Endodermal cell (in vitro differentiated cells): ENCODE measurements around the gene MAP6. TPM values are rescaled to one million over a fixed set of nuclear protein-coding genes. Genes with fewer than 3 reads are reported as not detected.

Experiments used
- DNase-seq: peaks from one replicate; pipeline ENCODE4 v3.0.0-alpha.2; 2017
- H3K27ac ChIP-seq: 2 replicates; pipeline ENCODE4 v1.5.1; 2013; ENCODE audit warnings: mild to moderate bottlenecking, low read depth, low read length, moderate library complexity
- H3K27me3 ChIP-seq: 2 replicates; pipeline ENCODE4 v1.6.1; 2013; ENCODE audit warnings: mild to moderate bottlenecking, low read length, moderate library complexity; ENCODE audit not compliant: insufficient read depth, control insufficient read depth, poor library complexity, severe bottlenecking
- H3K36me3 ChIP-seq: 2 replicates; pipeline ENCODE4 v1.7.0; 2013; ENCODE audit warnings: mild to moderate bottlenecking, low read length, moderate library complexity; ENCODE audit not compliant: control insufficient read depth, insufficient read depth
- H3K4me1 ChIP-seq: one replicate; pipeline ENCODE4 v1.7.0; 2013; ENCODE audit warnings: low read length; ENCODE audit not compliant: control insufficient read depth, insufficient read depth
- H3K4me3 ChIP-seq: 2 replicates; pipeline ENCODE4 v1.5.1; 2013; ENCODE audit warnings: mild to moderate bottlenecking, low read length, moderate library complexity
- H3K9ac ChIP-seq: 2 replicates; pipeline ENCODE4 v1.6.1; 2013; ENCODE audit warnings: mild to moderate bottlenecking, low read length, moderate library complexity; ENCODE audit not compliant: poor library complexity, severe bottlenecking; ENCODE audit errors: extremely low read depth
- H3K9me3 ChIP-seq: 2 replicates; pipeline ENCODE4 v1.6.1; 2013; ENCODE audit warnings: mild to moderate bottlenecking, low read length, moderate library complexity; ENCODE audit not compliant: control insufficient read depth
- H3K27ac Mint-ChIP-seq: 2 replicates; pipeline ENCODE4 v1.8.0; 2020; ENCODE audit warnings: mixed read lengths
- H3K27me3 Mint-ChIP-seq: 2 replicates; pipeline ENCODE4 v1.8.0; 2021; ENCODE audit warnings: mild to moderate bottlenecking, mixed read lengths; ENCODE audit not compliant: insufficient read depth
- H3K36me3 Mint-ChIP-seq: 2 replicates; pipeline ENCODE4 v1.8.0; 2020; ENCODE audit warnings: low read depth, mixed read lengths
- H3K4me1 Mint-ChIP-seq: 2 replicates; pipeline ENCODE4 v1.8.0; 2020; ENCODE audit warnings: mixed read lengths
- H3K4me3 Mint-ChIP-seq: 2 replicates; pipeline ENCODE4 v1.8.0; 2020; ENCODE audit warnings: mild to moderate bottlenecking, moderate library complexity, mixed read lengths
- H3K9me3 Mint-ChIP-seq: 2 replicates; pipeline ENCODE4 v1.8.0; 2020; ENCODE audit warnings: mild to moderate bottlenecking, mixed read lengths
- CTCF ChIP-seq: fragments of 200-600 bp; sonication (generic); conservative IDR thresholded peaks from 2 replicates; pipeline ENCODE4 v1.5.0; 2021; ENCODE audit warnings: antibody characterized with exemption, mild to moderate bottlenecking
- WGBS, 2 experiments: methylation state at CpG; one replicate each; pipeline versions ENCODE4 v1.1.5 to v1.1.7; 2013; ENCODE audit warnings: missing lambda C conversion rate in 2 of 2, mixed read lengths in 1 of 2; ENCODE audit not compliant: insufficient coverage in 1 of 2, insufficient read length in 1 of 2; 5-methylcytosine and 5-hydroxymethylcytosine counted together
- total RNA-seq, 2 donors: library from RNA; stranded (reverse); fragmentation: NEBNext Ultra II Directional in 1 of 2; extraction: Animal tissue kit (Norgen Biotek cat#: 25700) in 1 of 2; gene quantifications; 2 replicates in 1 of 2; 3 replicates in 1 of 2; pipeline ENCODE4 v1.2.1, GENCODE V29; 2021

MAP6 gene
- total RNA-seq, 2 donors from 2014 or later, result 1.9 to 4.2 TPM

GRCh38 chr11:75642402-75643113 lies 26.3 kb downstream of the MAP6 start:
- no peak overlapping the region for H3K27ac Mint-ChIP-seq
- Histone ChIP-seq H3K4me1 (peaks cover 21% of the 10 kb centered on the region), H3K9me3 (no peaks in the 10 kb centered on the region), H3K9ac (no peak overlapping the region), H3K4me3 (no peak overlapping the region), H3K27ac (no peak overlapping the region), H3K27me3 (no peaks in the 10 kb centered on the region), H3K36me3 (no peaks in the 10 kb centered on the region)
- no peaks in the 10 kb centered on the region for H3K9me3 Mint-ChIP-seq
- H3K4me3 Mint-ChIP-seq, result no peak overlapping the region
- no peak for TF ChIP-seq CTCF
- no peaks in the 10 kb centered on the region for H3K27me3 Mint-ChIP-seq
- 92 to 93% methylated on average over 2 of the region's 2 CpGs for WGBS, 2 experiments
- DNase-seq, result no peak
- H3K36me3 Mint-ChIP-seq, result no peaks in the 10 kb centered on the region
- H3K4me1 Mint-ChIP-seq, result peaks cover 50% of the 10 kb centered on the region

- H3K27me3 ChIP-seq, result no peaks in the 10 kb centered on the region
- Mint-ChIP-seq H3K36me3 (no peaks in the 10 kb centered on the region), H3K27ac (no peak overlapping the region), H3K9me3 (no peaks in the 10 kb centered on the region), H3K4me1 (peaks cover 50% of the 10 kb centered on the region), H3K4me3 (no peak overlapping the region), H3K27me3 (no peaks in the 10 kb centered on the region)
- H3K4me3 ChIP-seq, result no peak overlapping the region
- peaks cover 26% of the 10 kb centered on the region for H3K4me1 ChIP-seq
- 68 to 80% methylated on average over 1 to 4 of the region's 4 CpGs for WGBS, 2 experiments
- DNase-seq, result no peak
- H3K9ac ChIP-seq, result no peak overlapping the region
- no peak for TF ChIP-seq CTCF
- H3K36me3 ChIP-seq, result no peaks in the 10 kb centered on the region
- peak overlapping the region; percentile 92 for H3K27ac ChIP-seq
- H3K9me3 ChIP-seq, result no peaks in the 10 kb centered on the region
Measured at GRCh38 chr11:75639762-75640181, 29.1 kb downstream of the MAP6 start.

GRCh38 chr11:75637998-75638397 lies 30.8 kb downstream of the MAP6 start:
- H3K36me3 ChIP-seq, result no peaks in the 10 kb centered on the region
- H3K27ac ChIP-seq, result peak overlapping the region; percentile 40
- H3K4me1 ChIP-seq, result peaks cover 27% of the 10 kb centered on the region
- H3K9ac ChIP-seq, result no peak overlapping the region
- no peak overlapping the region for H3K4me3 ChIP-seq
- 100% methylated on average over 1 of the region's 1 CpG; no CpG with 5 or more reads in 1 of the 2 experiments for WGBS, 2 experiments
- no peak overlapping the region for H3K27ac Mint-ChIP-seq
- H3K9me3 Mint-ChIP-seq, result no peaks in the 10 kb centered on the region
- H3K27me3 Mint-ChIP-seq, result no peaks in the 10 kb centered on the region
- no peak for DNase-seq
- no peaks in the 10 kb centered on the region for H3K36me3 Mint-ChIP-seq
- no peak overlapping the region for H3K4me3 Mint-ChIP-seq
- H3K9me3 ChIP-seq, result no peaks in the 10 kb centered on the region
- no peaks in the 10 kb centered on the region for H3K27me3 ChIP-seq
- peaks cover 49% of the 10 kb centered on the region for H3K4me1 Mint-ChIP-seq
- TF ChIP-seq CTCF, result no peak
